Measurements from ENCODE around the gene CWC15.

DNA sequence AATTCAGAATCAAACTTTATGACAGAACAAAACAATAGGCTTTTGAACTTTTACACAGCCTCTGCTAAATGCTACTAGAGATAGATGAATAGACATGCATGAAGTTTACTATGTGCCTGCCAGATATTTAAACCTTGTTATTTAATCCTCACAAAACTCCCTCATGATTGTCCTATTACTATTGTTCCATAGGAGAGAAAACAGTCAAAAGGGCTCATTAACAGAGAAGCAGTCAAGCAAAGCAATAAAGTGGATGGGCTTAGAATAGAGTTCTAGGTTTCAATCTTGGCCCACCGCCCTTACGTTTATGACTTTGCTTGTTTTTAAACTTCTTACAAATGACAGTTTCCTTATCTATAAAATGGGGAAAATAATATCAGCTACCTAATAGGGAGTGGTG is 12.9 kb downstream of the CWC15 start:
- TF ChIP-seq, protein P1, sequence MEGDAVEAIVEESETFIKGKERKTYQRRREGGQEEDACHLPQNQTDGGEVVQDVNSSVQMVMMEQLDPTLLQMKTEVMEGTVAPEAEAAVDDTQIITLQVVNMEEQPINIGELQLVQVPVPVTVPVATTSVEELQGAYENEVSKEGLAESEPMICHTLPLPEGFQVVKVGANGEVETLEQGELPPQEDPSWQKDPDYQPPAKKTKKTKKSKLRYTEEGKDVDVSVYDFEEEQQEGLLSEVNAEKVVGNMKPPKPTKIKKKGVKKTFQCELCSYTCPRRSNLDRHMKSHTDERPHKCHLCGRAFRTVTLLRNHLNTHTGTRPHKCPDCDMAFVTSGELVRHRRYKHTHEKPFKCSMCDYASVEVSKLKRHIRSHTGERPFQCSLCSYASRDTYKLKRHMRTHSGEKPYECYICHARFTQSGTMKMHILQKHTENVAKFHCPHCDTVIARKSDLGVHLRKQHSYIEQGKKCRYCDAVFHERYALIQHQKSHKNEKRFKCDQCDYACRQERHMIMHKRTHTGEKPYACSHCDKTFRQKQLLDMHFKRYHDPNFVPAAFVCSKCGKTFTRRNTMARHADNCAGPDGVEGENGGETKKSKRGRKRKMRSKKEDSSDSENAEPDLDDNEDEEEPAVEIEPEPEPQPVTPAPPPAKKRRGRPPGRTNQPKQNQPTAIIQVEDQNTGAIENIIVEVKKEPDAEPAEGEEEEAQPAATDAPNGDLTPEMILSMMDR (IDR thresholded peaks at IDR 0.05) = no peak
- no peak for TF ChIP-seq POLR2A (IDR thresholded peaks at IDR 0.05)

Data from uterus (tissue), 2 donors.